Activated T-cell treated with anti-CD3 and anti-CD28 coated beads, Interleukin-2, amount 50 U/mL, for 72 hours (primary cell): ENCODE measurements around the gene FFAR4. TPM values are rescaled to one million over a fixed set of nuclear protein-coding genes. Genes with fewer than 3 reads are reported as not detected.
A peak's percentile ranks its signal among the peaks of the same experiment; 100 is the strongest.

ENCODE experiments used
- ATAC-seq, 2 donors: fragments of 150-1000 bp; cut with Tn5 transposase; replicated peaks in 1 of 2; 2 replicates each; pipeline ENCODE4 v1.10.0; 2021; ENCODE audit warnings: moderate library complexity in 2 of 2, mild to moderate bottlenecking in 1 of 2
- DNase-seq, 2 donors: peaks; one replicate each; pipeline ENCODE4 v3.0.0; 2021 to 2022; ENCODE audit warnings: mixed read lengths in 1 of 2
- H3K27ac Mint-ChIP-seq: one replicate; pipeline ENCODE4 v1.8.0; 2022; ENCODE audit warnings: mild to moderate bottlenecking, moderate library complexity, mixed read lengths
- H3K27me3 Mint-ChIP-seq: one replicate; pipeline ENCODE4 v1.8.0; 2022; ENCODE audit warnings: low read depth, mixed read lengths
- H3K36me3 Mint-ChIP-seq, 2 donors: one replicate each; pipeline ENCODE4 v1.8.0; 2022; ENCODE audit warnings: mixed read lengths in 2 of 2, mild to moderate bottlenecking in 1 of 2; ENCODE audit not compliant: insufficient read depth in 2 of 2
- H3K4me1 Mint-ChIP-seq: one replicate; pipeline ENCODE4 v1.8.0; 2022; ENCODE audit warnings: low read depth, mixed read lengths
- H3K4me3 Mint-ChIP-seq, 2 donors: one replicate each; pipeline ENCODE4 v1.8.0; 2022; ENCODE audit warnings: mild to moderate bottlenecking in 2 of 2, mixed read lengths in 2 of 2, moderate library complexity in 2 of 2
- H3K9me3 Mint-ChIP-seq, 2 donors: one replicate each; pipeline ENCODE4 v1.8.0; 2022; ENCODE audit warnings: mixed read lengths in 2 of 2
- total RNA-seq, 2 donors: library from RNA; stranded (reverse); gene quantifications; one replicate each; pipeline ENCODE4 v1.2.3, GENCODE V29; 2022

FFAR4 gene
- total RNA-seq, 2 donors from 2014 or later: not detected

DNA sequence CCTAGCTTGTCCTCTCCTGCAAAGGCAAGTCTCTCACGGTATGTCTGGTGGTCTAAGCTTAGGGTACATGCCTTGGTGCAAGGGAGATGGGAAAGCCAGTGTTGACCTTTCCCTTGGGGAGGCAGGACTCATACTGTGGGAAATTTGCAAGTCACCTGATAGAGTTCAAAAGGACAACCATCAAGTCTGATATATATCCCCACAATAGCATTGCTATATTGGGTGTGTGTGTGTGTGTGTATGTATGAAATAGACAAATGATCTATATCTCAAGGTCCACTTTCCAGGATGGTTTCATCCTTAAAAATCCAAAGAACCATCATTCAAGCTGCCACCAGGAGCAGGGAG, 12.2 kb upstream of the FFAR4 start:
- Mint-ChIP-seq H3K27me3 (peaks cover 14% of the 10 kb centered on the region), H3K4me1 (no peaks in the 10 kb centered on the region), H3K9me3 (no peaks in the 10 kb centered on the region), H3K4me3 (no peak overlapping the region), H3K36me3 (no peaks in the 10 kb centered on the region), H3K27ac (no peak overlapping the region)
- no peak for ATAC-seq
- DNase-seq: no peak

GRCh38 chr10:93554760-93555432, 11.6 kb upstream of the FFAR4 start:
- no peak overlapping the region for H3K27ac Mint-ChIP-seq
- H3K4me1 Mint-ChIP-seq: no peaks in the 10 kb centered on the region
- peaks cover 20% of the 10 kb centered on the region for H3K27me3 Mint-ChIP-seq
- H3K36me3 Mint-ChIP-seq: no peaks in the 10 kb centered on the region
- no peak overlapping the region for H3K4me3 Mint-ChIP-seq
- ATAC-seq: peak in 1 of 2 donors; percentile 51
- DNase-seq: peak; percentile 57 to 68
- no peaks in the 10 kb centered on the region for H3K9me3 Mint-ChIP-seq

DNA sequence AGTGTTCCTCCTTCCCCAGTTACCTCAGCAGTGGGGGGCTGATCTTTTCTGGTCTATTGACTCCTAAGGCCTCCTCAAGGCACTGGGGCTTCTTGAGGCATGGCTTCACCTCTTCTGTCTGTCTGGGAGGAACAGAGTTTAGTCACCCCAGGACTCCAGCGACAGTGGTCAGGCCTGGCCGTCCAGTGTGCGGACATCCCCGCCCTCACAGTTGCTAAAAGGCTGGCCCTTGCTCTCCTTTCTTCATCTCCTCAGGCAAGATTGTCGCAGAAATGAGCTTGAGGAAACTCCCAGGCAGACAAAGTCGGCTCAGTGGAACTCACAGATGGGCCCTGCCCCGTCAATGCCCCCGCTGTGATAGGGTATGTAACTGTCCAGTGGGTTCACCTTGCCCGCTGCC, 7.0 kb upstream of the FFAR4 start:
- Mint-ChIP-seq H3K4me3 (no peak overlapping the region), H3K27me3 (peaks cover 28% of the 10 kb centered on the region), H3K27ac (no peak overlapping the region), H3K4me1 (no peaks in the 10 kb centered on the region), H3K36me3 (no peaks in the 10 kb centered on the region), H3K9me3 (no peaks in the 10 kb centered on the region)
- no peak for ATAC-seq
- DNase-seq: no peak

- H3K27me3 Mint-ChIP-seq: peaks cover 33% of the 10 kb centered on the region
- no peak for DNase-seq
- no peaks in the 10 kb centered on the region for H3K9me3 Mint-ChIP-seq
- no peaks in the 10 kb centered on the region for H3K4me1 Mint-ChIP-seq
- no peak for ATAC-seq
- no peaks in the 10 kb centered on the region for H3K36me3 Mint-ChIP-seq
- H3K4me3 Mint-ChIP-seq: no peak overlapping the region
- H3K27ac Mint-ChIP-seq: no peak overlapping the region
Measured at GRCh38 chr10:93560541-93560940, 5.9 kb upstream of the FFAR4 start.

DNA sequence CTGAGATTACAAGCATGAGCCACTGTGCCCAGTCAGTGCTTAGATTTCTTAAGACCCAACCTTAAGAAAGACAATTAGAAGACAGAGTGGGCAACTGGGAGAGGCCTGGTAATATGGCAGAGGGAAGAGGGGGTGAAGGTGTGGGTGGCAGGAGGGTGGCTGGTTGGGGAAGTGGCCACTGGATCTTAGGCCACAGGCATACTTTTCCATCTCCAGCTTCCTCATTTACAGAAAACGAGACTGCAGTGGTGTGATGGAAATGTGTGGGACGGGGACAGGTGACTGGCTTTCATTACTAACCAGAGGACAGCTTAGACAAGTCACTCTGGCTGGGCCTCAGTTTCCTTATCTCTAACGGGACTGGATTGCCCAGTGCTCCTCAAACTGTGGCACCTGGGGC, 1.0 kb upstream of the FFAR4 start:
- no peak for DNase-seq
- H3K36me3 Mint-ChIP-seq: no peaks in the 10 kb centered on the region
- no peak overlapping the region for H3K4me3 Mint-ChIP-seq
- no peak overlapping the region for H3K27ac Mint-ChIP-seq
- peaks cover 62% of the 10 kb centered on the region for H3K27me3 Mint-ChIP-seq
- no peak for ATAC-seq
- no peaks in the 10 kb centered on the region for H3K9me3 Mint-ChIP-seq
- no peaks in the 10 kb centered on the region for H3K4me1 Mint-ChIP-seq

DNA sequence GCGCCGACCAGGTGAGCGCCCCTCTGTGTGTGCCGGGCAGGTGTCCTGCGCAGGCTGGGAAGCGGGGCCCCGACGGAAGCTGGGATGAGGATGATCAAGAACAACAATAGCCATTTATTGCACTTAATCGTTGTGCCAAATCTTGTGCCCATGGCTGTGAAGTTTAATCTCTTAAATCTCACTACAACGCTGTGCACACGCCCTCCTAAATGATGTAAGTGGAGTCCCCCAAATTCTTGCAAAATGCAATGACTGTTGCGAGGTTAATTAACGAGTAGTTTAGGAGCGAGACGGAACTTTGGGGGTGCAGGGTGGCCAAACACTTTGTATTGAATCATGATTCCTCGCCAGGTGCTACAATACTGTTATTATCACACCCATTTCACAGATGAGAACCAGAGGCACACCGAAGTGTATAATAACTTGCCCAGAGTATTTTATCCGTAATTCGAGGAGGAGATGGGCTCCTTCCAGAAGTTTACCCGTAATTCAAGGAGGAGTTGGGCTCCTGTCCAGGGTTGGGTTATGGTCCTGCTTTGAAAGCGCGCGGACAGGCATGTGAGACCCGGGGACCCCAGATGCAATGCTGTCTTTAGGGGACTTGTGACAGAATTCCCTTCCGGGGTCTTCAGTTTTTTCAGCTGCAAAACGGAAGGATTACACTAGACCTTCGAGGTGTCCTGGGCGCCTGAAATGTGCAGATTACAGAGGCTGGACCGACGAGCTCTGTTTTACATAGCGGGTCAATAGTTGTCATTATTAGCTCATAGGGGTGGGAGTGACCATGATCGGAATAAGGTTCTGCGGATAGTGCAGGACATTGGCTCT, 1.0 kb downstream of the FFAR4 start:
- no peak overlapping the region for H3K27ac Mint-ChIP-seq
- no peaks in the 10 kb centered on the region for H3K36me3 Mint-ChIP-seq
- H3K27me3 Mint-ChIP-seq: peaks cover 72% of the 10 kb centered on the region
- ATAC-seq (no peak), DNase-seq (no peak)
- no peaks in the 10 kb centered on the region for H3K4me1 Mint-ChIP-seq
- no peaks in the 10 kb centered on the region for H3K9me3 Mint-ChIP-seq
- H3K4me3 Mint-ChIP-seq: no peak overlapping the region

DNA sequence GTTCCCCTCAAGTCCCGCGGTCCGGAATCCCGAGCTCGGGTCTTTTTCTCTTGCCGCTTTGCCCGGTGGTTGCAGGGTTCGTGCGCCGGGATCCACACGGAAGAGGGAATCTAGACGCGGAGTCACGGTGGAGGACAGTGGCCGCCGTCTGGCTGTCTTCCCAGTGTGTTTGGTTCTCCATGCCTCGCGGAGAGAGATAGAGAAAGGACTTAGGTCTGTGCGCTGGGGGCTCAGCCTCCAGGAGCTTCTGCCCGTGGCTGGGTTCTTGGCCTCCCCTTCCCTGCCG, 1.6 kb downstream of the FFAR4 start:
- peaks cover 76% of the 10 kb centered on the region for H3K27me3 Mint-ChIP-seq
- H3K4me3 Mint-ChIP-seq: no peak overlapping the region
- H3K27ac Mint-ChIP-seq: no peak overlapping the region
- no peaks in the 10 kb centered on the region for H3K9me3 Mint-ChIP-seq
- ATAC-seq (no peak), DNase-seq (no peak)
- H3K36me3 Mint-ChIP-seq: no peaks in the 10 kb centered on the region
- peaks cover 2% of the 10 kb centered on the region for H3K4me1 Mint-ChIP-seq

DNA sequence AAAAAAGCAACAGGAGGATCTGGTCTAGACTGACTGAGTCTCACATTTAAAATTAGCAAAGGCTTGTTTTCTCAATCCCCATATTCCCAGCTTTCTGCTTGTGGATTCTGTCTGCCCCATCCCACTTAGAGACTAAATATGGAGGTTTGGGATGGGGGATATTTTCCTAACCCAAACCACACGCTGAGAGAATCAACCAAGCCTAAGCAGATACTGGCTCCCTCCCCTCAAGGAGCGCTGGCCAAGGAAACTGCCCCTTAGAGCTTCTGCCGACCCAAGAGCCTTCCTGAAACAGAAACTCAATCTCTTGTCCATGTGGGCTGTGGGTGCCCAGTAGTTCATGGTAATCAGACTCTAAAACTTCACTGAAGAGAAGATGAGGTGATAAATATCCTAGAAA, 3.9 kb downstream of the FFAR4 start:
- Mint-ChIP-seq H3K27me3 (peaks cover 89% of the 10 kb centered on the region), H3K4me3 (no peak overlapping the region), H3K9me3 (no peaks in the 10 kb centered on the region), H3K27ac (no peak overlapping the region), H3K4me1 (peaks cover 12% of the 10 kb centered on the region), H3K36me3 (no peaks in the 10 kb centered on the region)
- no peak for ATAC-seq
- no peak for DNase-seq

- DNase-seq (no peak), ATAC-seq (no peak)
- H3K36me3 Mint-ChIP-seq: no peaks in the 10 kb centered on the region
- no peaks in the 10 kb centered on the region for H3K9me3 Mint-ChIP-seq
- H3K27me3 Mint-ChIP-seq: peaks cover 73% of the 10 kb centered on the region
- H3K27ac Mint-ChIP-seq: no peak overlapping the region
- H3K4me1 Mint-ChIP-seq: peaks cover 12% of the 10 kb centered on the region
- H3K4me3 Mint-ChIP-seq: no peak overlapping the region
Measured at GRCh38 chr10:93572606-93573005, 6.1 kb downstream of the FFAR4 start.

- DNase-seq (no peak), ATAC-seq (no peak)
- Mint-ChIP-seq H3K4me3 (no peak overlapping the region), H3K27ac (no peak overlapping the region), H3K27me3 (peaks cover 71% of the 10 kb centered on the region), H3K36me3 (no peaks in the 10 kb centered on the region), H3K9me3 (no peaks in the 10 kb centered on the region), H3K4me1 (peaks cover 12% of the 10 kb centered on the region)
Measured at GRCh38 chr10:93573051-93573909, 6.8 kb downstream of the FFAR4 start.

- ATAC-seq (no peak), DNase-seq (no peak)
- Mint-ChIP-seq H3K4me1 (peaks cover 12% of the 10 kb centered on the region), H3K9me3 (no peaks in the 10 kb centered on the region), H3K4me3 (no peak overlapping the region), H3K27me3 (peaks cover 73% of the 10 kb centered on the region), H3K36me3 (no peaks in the 10 kb centered on the region), H3K27ac (no peak overlapping the region)
Measured at GRCh38 chr10:93573924-93574323, 7.5 kb downstream of the FFAR4 start.

DNA sequence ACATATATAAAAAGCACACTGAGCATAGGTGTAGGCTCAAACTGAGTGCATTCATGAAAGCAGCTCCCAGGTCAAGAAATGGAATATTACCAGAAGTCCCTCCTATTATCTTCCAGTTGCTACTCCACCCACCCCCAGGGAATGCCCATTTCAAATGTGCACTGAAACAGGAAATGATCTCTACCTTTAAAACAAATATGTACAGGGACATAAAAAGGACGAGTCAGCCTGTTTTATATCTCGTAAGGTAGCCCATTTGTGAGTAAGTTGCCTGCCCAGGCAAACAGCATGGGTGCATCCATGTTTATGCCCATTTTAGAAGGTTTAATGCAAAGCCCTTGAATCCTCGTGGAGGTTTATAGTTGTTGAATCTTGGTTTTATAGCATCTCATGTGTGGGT, 10.4 kb downstream of the FFAR4 start:
- Mint-ChIP-seq H3K27me3 (peaks cover 54% of the 10 kb centered on the region), H3K4me1 (peaks cover 12% of the 10 kb centered on the region), H3K4me3 (no peak overlapping the region), H3K36me3 (peaks cover 0 to 4% of the 10 kb centered on the region in 2 donors), H3K27ac (no peak overlapping the region), H3K9me3 (peaks cover 0 to 6% of the 10 kb centered on the region in 2 donors)
- ATAC-seq (no peak), DNase-seq (no peak)

DNA sequence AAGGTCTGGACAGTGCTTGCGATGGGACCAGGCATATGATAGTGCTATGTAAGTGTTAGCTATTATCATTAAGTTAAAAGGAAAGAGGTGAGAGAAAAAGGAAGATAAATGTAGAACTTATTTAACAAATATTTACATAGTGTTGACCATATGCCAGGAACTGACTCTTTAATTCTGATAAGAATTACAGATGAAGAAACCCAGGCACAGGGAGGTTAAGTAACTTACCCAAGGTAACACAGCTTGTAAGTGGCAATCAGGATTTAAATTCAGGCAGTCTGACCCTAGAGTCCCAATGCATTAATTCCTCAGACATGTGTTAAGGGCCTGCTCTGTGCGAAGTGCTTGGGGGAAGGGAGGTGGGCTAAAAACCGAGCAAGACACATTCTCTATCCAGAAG, 11.1 kb downstream of the FFAR4 start:
- Mint-ChIP-seq H3K4me1 (peaks cover 12% of the 10 kb centered on the region), H3K9me3 (peaks cover 0 to 6% of the 10 kb centered on the region in 2 donors), H3K27ac (no peak overlapping the region), H3K36me3 (peaks cover 0 to 4% of the 10 kb centered on the region in 2 donors), H3K4me3 (no peak overlapping the region), H3K27me3 (peaks cover 48% of the 10 kb centered on the region)
- DNase-seq (no peak), ATAC-seq (no peak)
